NCI-H226 (cell line): ENCODE results near the gene SPATA2.
"Not testable (repeated sequence)": the region's sequence is repeated elsewhere in the genome, so short reads cannot be mapped to it uniquely, and the experiment has no call there.

ENCODE experiments used
- DNase-seq: peaks from one replicate; pipeline ENCODE4 v3.0.0-alpha.2; 2015

SPATA2 gene

GRCh38 chr20:49915380-49916145 is at the start of gene SPATA2:
SPATA2 (minus strand) TSS chr20:49915529; CDS start chr20:49908490, 7,039 bp downstream.
- peak; percentile 89 for DNase-seq

DNA sequence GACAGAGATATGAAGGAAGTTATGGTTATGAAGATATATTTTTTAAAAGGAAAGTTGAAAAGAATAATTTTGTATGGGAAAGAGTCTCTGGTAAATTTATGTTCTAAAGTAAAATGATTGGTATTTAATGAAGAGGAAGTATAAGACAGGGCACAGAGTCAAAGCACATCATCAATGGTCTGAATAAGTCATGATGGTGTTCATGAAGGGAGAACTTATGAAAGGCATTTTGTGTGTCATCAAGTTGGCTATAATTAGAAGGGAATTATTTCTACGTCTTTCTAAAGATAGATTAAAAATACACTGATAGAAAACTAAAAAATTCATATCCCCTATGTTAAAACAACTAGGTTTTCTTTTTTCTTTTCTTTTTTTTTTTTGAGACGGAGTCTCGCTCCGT is 46.1 kb upstream of the SPATA2 start:
- no peak for DNase-seq

- DNase-seq = not testable (repeated sequence)
Observed at GRCh38 chr20:49957089-49957938, 42.0 kb upstream of the SPATA2 start.

DNA sequence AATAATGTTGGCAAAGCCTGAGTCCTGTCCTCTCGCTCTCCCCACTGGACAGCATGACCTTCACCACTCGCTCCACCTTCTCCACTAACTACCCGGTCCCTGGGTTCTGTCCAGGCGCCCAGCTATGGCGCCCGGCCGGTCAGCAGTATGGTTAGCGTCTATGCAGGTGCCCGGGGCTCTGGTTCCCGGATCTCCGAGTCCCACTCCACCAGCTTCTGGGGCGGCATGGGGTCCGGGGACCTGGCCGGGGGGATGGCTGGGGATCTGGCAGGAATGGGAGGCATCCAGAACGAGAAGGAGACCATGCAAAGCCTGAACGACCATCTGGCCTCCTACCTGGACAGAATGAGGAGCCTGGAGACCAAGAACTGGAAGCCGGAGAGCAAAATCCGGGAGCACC is 41.4 kb upstream of the SPATA2 start:
- no peak for DNase-seq

- DNase-seq = not testable (repeated sequence)
Observed at GRCh38 chr20:49955830-49956396, 40.6 kb upstream of the SPATA2 start.

GRCh38 chr20:49955167-49955566 is 39.8 kb upstream of the SPATA2 start:
- no peak for DNase-seq

DNA sequence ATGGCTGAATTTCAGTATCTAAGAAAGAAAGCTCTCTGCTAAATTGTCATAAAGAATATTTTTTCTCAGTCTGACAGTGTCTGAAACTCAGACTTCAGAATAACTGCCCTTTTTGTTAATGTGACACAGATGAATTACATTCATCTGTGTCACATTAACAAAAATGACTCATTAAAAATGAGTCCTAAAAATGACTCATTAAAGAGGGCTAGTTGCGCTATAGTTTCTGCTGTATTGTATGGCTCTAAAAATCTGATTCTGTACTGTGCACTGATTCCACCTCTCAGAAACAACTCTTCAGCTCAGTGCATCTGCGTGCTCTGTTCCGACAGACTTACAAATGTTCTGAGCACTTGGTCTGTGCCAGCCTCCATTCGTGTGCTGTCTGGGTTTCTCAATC is 35.8 kb upstream of the SPATA2 start:
- no peak for DNase-seq

DNA sequence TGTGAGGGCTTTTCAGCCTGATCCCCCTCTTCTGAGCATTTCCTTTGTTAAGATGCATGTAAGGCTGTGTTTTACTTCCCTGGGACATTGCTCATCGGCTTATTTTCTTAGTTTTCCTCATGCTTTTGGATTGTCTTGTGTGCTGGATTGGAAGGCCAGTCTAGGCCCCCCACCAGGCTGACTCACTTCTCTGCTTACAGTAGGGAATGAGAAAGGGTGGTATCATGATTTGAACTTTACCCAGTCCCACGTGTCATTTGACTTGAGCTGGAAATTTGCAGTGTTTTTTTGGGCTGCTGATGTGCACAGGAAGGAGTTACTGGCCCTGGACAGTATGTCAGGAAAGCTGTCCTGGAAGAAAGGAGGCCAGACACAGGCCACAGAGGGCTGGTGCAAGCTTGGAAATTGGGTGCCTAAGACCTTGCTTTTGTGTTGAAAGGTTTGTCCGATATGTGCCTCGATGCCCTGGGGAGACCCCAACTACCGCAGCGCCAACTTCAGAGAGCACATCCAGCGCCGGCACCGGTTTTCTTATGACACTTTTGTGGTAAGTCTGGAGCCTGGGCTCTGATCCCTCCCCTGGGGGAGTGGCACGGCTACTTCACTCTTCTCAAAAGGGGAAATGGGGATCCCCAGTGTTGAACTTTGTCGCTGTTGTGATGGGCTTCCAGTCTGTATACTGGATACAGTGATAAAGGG is 33.6 kb upstream of the SPATA2 start:
- peak; percentile 40 for DNase-seq

DNA sequence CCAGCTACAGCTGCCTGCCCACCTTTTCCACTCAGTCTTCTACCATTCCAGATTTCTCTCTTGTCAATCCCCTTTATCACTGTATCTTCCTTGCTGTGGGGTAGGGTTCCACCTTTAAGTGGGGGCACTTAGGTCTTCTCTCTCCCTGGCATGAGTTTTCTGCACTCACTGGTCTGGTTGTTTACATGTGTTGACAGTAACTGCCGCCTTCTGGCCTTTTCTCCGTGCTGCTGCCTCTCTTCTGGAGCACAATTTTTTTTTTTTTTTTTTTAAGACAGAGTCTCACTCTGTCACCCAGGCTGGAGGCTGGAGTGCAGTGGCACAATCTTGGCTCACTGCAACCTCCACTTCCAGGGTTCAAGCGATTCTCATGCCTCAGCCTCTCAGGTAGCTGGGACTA is 32.8 kb upstream of the SPATA2 start:
- DNase-seq = no peak

DNA sequence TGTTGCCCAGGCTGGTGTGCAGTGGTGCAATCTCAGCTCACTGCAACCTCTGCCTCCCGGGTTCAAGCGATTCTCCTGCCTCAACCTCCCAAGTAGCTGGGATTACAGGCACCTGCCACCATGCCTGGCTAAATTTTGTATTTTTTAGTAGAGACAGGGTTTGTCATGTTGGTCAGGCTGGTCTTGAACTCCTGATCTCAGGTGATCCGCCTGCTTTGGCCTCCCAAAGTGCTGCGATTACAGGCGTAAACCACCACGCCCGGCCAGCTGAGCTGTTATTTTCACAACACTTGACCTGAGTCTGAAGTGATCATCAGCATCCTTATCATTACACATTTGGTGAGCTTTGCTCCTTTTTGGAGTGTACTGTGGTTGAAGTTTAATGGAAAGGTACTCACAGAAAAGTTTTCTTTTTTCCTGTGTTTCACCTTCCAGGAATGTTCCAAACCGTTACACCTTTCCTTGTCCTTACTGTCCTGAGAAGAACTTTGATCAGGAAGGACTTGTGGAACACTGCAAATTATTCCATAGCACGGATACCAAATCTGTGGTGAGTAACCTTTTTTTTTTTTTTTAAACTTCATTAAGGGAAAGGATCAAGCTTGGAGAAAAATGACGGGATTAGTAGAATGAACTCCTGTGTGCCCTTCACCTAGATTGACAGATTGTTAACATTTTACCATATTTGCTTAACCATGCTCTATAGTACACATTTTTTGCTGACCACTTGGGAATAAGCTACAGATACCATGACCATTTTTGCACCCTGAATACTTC is 30.6 kb upstream of the SPATA2 start:
- no peak for DNase-seq

GRCh38 chr20:49945306-49945700 is 30.0 kb upstream of the SPATA2 start:
- DNase-seq = no peak

GRCh38 chr20:49942942-49943341 is 27.6 kb upstream of the SPATA2 start:
- no peak for DNase-seq

DNA sequence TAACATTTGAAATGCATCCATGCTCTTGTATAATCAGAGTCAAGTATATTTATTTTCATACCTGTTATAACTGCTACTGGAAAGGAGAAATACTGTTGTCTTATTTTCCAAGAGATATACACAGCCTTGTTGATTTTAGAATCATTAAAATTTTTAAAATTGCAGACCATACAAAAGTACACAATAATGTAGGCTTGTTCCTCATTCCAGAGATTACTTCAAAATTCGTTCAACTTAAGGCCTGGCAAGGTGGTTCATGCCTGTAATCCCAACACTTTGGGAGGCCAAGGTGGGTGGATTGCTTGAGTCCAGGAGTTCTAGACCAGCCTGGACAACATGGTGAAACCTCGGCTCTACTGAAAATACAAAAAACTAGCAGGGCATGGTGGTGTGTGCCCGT is 27.0 kb upstream of the SPATA2 start:
- DNase-seq = no peak

DNA sequence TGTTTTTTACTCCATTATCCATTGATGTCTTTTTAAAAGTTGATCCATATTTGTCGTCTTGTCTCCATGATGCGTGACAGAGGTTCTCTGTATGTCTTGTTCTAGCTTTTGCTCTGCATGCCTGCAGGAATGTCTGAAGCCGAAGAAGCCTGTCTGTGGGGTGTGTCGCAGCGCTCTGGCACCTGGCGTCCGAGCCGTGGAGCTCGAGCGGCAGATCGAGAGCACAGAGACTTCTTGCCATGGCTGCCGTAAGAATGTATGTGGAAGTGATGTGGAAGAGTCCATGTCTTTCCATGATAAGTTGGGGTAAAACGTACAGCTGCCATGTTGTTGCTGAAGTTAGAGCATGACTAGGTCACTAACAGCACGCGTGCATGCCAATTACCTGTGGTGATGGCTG is 26.1 kb upstream of the SPATA2 start:
- no peak for DNase-seq

DNA sequence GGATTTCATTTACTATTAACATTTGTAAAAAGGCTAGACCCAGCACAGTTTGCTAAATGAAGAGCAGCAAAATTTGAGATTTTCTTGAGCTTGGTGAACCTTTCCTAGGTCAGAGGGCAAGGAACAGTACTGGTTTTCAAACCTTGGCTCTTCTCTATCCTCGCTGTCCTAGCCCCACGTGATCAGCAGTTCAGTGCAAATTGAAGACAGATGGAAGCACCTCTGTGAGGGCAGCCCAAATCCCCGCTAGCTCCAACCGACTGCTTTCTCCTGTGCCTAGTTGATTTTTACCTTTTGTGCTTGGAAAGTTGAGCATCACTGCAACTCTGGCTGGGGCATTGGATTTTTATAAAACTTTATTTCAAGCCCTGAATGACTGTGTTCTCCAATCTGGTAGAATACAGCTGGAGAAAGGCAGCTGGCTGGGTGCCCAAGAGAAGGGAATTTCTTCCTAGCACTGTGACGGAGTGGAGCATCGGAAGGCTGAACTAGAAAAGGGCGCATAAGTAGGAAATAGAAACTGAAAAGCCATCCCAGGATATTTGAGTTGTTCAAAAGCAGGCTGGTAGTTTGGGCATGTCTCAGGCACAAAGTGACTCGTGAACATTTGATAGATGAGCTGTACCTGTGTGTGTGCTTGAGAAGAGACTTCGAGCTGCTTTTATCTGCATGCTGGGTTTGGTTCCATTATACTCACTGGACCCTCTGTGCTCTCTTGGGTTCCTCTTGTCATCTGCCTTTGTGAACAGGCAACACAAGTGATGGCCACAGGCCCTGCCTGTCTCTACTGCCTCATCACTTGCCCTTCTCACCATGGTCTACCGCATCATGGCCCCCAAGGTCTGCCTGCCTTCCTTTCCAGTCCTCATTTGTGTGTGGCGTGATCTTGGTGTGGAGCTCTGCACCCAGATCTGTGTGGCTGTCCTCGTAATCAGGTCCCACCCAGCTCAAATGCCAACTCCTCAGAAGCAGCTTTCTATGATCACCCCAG is 23.1 kb upstream of the SPATA2 start:
- DNase-seq = no peak

DNA sequence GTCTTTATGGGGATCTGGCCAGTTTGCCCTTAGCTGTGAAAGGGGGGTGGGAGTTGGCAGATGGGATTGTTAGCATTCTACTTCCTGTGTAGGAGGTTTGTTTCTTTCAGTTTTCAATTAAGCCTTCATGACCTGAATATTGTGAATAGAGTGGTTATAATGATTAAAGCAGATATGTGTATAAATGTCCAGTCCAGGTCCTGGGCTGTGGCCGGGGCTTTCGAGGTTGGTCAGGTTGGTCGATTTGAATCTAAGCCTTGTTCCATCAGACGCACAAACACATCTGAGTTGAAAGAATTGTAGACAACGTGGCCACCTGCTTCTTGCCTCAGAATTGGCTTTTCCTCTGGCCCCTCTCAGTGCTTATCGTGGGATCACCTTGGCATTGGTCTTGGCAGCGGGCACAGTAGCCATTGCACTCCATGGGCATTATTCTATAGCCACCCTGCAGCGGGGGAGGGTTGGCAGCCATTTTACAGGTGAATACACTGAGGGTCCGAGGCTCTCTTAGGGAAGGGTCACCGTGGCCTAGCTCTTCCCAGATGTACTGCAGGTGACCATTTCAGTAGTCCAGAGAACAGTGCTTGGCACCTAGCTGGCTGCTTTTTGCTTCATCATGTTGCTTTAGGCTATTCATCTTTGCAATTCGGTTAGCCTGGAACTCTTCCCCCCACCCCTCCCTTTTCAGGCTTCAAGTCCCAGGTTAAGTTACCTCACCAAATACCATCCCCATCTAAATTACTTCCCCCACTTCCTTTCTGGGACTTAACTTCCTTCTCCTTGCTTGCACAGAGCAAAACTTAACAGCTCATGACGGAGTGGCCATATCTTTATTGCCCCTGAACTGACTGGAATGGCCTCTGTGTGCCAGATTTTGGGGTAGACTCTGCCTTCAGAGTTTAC is 21.9 kb upstream of the SPATA2 start:
- no peak for DNase-seq

- DNase-seq = peak; percentile 72
Observed at GRCh38 chr20:49936153-49937026, 21.1 kb upstream of the SPATA2 start, which contains the start of gene RNF114. RNF114 (plus strand) TSS chr20:49936397; CDS start chr20:49936413, 16 bp downstream.

DNA sequence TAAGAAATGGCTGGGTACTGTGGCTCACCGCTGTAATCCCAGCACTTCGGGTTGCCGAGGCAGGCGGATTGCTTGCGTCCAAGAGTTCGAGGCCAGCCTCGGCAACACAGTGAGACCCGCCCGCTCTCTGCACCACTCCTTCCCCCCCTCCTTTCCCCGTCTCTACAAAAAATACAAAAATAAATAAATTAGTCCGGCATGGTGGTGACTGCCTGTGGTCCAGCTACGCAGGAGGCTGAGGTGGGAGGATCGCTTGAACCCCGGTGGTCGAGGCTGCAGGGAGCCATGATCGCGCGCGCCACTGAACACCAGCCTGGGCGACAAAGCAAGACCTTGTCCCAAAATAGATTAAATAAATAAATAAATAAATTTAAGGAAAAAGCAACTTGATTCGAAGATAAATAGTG is 20.4 kb upstream of the SPATA2 start:
- DNase-seq = no peak

GRCh38 chr20:49929142-49929494 is 13.8 kb upstream of the SPATA2 start:
- DNase-seq = no peak
